Large intestine (tissue), 3 donors: ENCODE data around the gene MYO18B. TPM values are rescaled to one million over a fixed set of nuclear protein-coding genes. Genes with fewer than 3 reads are reported as not detected.

Experiments used
- DNase-seq, 2 donors: peaks; one replicate each; pipeline versions ENCODE4 v3.0.0 to v3.0.0-alpha.2; 2013
- H3K27ac ChIP-seq: one replicate; pipeline ENCODE4 v1.5.1; 2013; ENCODE audit warnings: low read length
- H3K27me3 ChIP-seq: 2 replicates; pipeline ENCODE4 v1.6.1; 2013; ENCODE audit warnings: low read length; ENCODE audit not compliant: control insufficient read depth, insufficient read depth
- H3K36me3 ChIP-seq: 2 replicates; pipeline ENCODE4 v1.6.1; 2013; ENCODE audit warnings: low read length; ENCODE audit not compliant: control insufficient read depth, insufficient read depth
- H3K4me1 ChIP-seq: one replicate; pipeline ENCODE4 v1.6.1; 2013; ENCODE audit warnings: low read length; ENCODE audit not compliant: control insufficient read depth, insufficient read depth
- H3K4me3 ChIP-seq: one replicate; pipeline ENCODE4 v1.5.1; 2013; ENCODE audit warnings: low read length
- H3K9me3 ChIP-seq: one replicate; pipeline ENCODE4 v1.6.1; 2013; ENCODE audit warnings: mild to moderate bottlenecking, low read depth, low read length, moderate library complexity; ENCODE audit not compliant: control insufficient read depth
- WGBS: methylation state at CpG from one replicate; pipeline ENCODE4 v1.1.5; 2013; ENCODE audit warnings: low lambda C conversion rate; ENCODE audit not compliant: insufficient coverage; 5-methylcytosine and 5-hydroxymethylcytosine counted together
- polyA plus RNA-seq: library from polyadenylated mRNA; unstranded; fragments of 120-200 nt; gene quantifications from one replicate; pipeline ENCODE4 v1.2.1, GENCODE V29; 2013

Gene MYO18B
- polyA plus RNA-seq, 1 donor = 0.24 TPM

- no peak for DNase-seq
- no peak overlapping the region for H3K4me3 ChIP-seq
- WGBS = 28% methylated on average over 3 of the region's 8 CpGs
These were observed 33.5 kb downstream of the MYO18B start for GRCh38 chr22:25775531-25775930.

GRCh38 chr22:25777411-25777810, 35.4 kb downstream of the MYO18B start:
- WGBS = no CpG with 5 or more reads among the region's 9 CpGs
- Histone ChIP-seq H3K4me3 (no peak overlapping the region), H3K27ac (no peak overlapping the region), H3K27me3 (peaks cover 5% of the 10 kb centered on the region), H3K9me3 (no peaks in the 10 kb centered on the region), H3K4me1 (no peaks in the 10 kb centered on the region), H3K36me3 (no peaks in the 10 kb centered on the region)
- DNase-seq = no peak

More at GRCh38 chr22:25775531-25775930, 33.5 kb downstream of the MYO18B start:
- Histone ChIP-seq H3K36me3 (no peaks in the 10 kb centered on the region), H3K9me3 (no peaks in the 10 kb centered on the region), H3K27me3 (peaks cover 5% of the 10 kb centered on the region), H3K27ac (no peak overlapping the region), H3K4me1 (no peaks in the 10 kb centered on the region)

DNA sequence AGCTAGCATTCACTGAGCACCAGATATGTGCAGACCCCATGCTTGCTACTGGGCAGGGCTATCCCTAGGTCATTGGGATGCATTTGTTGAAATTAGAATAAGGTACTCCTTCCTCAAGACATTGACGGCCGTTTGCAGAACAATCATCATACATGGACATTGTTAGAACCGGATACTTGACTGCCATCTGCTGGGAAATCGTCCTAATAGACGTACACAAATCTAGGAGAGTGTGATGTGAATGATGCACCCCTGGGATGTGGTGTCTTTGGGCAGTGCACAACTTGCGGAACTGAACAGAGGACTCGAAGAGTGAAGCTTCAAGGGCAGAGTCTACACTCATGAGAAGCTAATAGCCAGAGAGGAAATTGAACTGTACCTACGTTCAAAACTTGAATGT, 35.9 kb downstream of the MYO18B start:
- Histone ChIP-seq H3K4me1 (no peaks in the 10 kb centered on the region), H3K27ac (no peak overlapping the region), H3K4me3 (no peak overlapping the region), H3K27me3 (peaks cover 5% of the 10 kb centered on the region), H3K9me3 (no peaks in the 10 kb centered on the region), H3K36me3 (no peaks in the 10 kb centered on the region)
- no peak for DNase-seq
- no CpG with 5 or more reads among the region's 8 CpGs for WGBS

GRCh38 chr22:25779426-25779825, 37.4 kb downstream of the MYO18B start:
- Histone ChIP-seq H3K36me3 (no peaks in the 10 kb centered on the region), H3K9me3 (no peaks in the 10 kb centered on the region), H3K27ac (no peak overlapping the region), H3K4me1 (no peaks in the 10 kb centered on the region), H3K27me3 (peaks cover 5% of the 10 kb centered on the region), H3K4me3 (no peak overlapping the region)
- DNase-seq = no peak
- WGBS = no CpG with 5 or more reads among the region's 2 CpGs

DNA sequence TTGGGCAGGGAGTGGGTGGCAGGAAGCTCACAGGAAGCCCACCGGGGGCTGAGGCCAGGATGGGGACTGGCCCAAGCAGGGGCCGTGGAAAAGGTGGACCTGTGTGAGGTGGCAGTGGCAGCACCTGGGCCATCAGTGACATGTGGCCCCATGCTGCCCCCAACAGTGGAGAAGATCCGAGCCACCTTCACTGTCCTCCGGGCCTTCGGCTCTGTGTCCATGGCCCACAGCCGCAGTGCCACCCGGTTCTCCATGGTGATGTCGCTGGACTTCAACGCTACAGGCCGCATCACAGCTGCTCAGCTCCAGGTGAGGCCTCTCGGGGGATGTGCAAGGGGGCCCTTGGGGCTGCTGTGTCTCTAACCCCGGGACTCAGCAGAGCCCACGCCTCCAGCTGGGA, 37.9 kb downstream of the MYO18B start:
- no peaks in the 10 kb centered on the region for H3K4me1 ChIP-seq
- WGBS = no CpG with 5 or more reads among the region's 13 CpGs
- H3K27me3 ChIP-seq = peaks cover 5% of the 10 kb centered on the region
- no peaks in the 10 kb centered on the region for H3K36me3 ChIP-seq
- no peak overlapping the region for H3K4me3 ChIP-seq
- no peak overlapping the region for H3K27ac ChIP-seq
- no peaks in the 10 kb centered on the region for H3K9me3 ChIP-seq
- no peak for DNase-seq

DNA sequence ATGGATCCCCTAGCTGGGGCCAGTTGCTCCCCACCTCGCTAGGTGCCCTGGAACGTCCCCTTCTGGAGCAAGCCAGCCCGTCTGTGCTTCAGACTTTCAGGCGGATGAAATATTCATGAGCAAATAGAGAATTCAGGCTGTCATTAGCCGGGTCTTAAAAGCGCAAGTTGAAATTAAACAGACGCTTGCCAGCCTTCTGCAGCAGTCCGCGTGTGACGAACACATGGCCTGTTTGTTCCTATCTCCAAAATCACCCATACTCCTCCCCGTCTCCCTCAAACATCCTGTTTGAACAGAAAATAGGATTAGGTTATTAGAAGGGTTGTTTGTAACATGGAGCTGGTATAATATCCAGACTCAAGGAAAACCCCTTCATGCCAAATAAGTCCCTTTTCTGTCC, 38.7 kb downstream of the MYO18B start:
- Histone ChIP-seq H3K36me3 (no peaks in the 10 kb centered on the region), H3K27ac (no peak overlapping the region), H3K4me1 (no peaks in the 10 kb centered on the region), H3K9me3 (no peaks in the 10 kb centered on the region), H3K4me3 (no peak overlapping the region), H3K27me3 (peaks cover 2% of the 10 kb centered on the region)
- no CpG with 5 or more reads among the region's 11 CpGs for WGBS
- DNase-seq = peak in 1 of 2 donors; percentile 20

GRCh38 chr22:25781801-25782200, 39.8 kb downstream of the MYO18B start:
- Histone ChIP-seq H3K36me3 (no peaks in the 10 kb centered on the region), H3K4me3 (no peak overlapping the region), H3K27ac (no peak overlapping the region), H3K9me3 (no peaks in the 10 kb centered on the region), H3K4me1 (no peaks in the 10 kb centered on the region), H3K27me3 (peaks cover 2% of the 10 kb centered on the region)
- no CpG with 5 or more reads among the region's 8 CpGs for WGBS
- DNase-seq = peak in 1 of 2 donors; percentile 24

DNA sequence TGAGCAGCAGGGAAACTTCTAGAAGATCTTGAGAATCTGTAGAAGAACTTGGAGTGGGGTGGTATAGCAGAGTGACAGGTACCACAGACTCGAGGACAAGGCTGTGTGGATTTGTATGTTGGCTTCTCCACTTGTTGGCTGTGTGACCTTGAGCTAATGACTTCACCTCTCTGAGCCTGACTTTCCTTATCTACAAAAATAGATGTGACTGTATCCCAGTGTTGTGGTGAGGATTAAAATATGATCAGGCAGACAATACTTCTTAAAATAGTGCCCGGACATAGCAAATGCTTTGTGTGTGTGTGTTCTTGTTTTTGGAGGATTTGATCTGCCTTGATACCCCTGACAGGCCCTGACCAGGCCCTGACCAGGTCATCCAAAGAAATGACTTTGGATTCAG, 40.8 kb downstream of the MYO18B start:
- Histone ChIP-seq H3K36me3 (no peaks in the 10 kb centered on the region), H3K9me3 (no peaks in the 10 kb centered on the region), H3K27ac (no peak overlapping the region), H3K27me3 (no peaks in the 10 kb centered on the region), H3K4me3 (no peak overlapping the region), H3K4me1 (no peaks in the 10 kb centered on the region)
- DNase-seq = no peak
- WGBS = no CpG with 5 or more reads among the region's 2 CpGs

DNA sequence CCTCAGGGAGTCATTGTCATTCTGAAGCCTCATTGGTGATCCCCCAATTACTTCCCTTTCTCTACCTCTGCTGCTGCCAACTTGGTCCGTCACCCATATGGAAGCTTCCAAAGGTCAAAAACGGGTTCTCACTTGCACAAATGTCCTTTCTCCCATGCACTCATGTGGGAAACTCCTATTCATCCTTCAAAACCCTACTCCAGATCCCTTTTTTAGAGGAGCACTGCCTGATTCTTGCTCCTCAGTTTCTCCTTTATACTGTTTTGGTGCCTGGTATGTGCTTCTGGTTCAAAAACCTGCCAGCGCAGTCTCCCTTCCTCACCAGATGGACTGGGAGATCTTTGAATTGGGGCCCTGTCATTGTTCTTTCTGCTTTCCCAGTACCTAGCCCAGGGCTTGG, 41.9 kb downstream of the MYO18B start:
- H3K27ac ChIP-seq = no peak overlapping the region
- H3K27me3 ChIP-seq = no peaks in the 10 kb centered on the region
- H3K36me3 ChIP-seq = no peaks in the 10 kb centered on the region
- H3K4me3 ChIP-seq = no peak overlapping the region
- no peak for DNase-seq
- WGBS = 86% methylated on average over 2 of the region's 3 CpGs
- H3K9me3 ChIP-seq = no peaks in the 10 kb centered on the region
- no peaks in the 10 kb centered on the region for H3K4me1 ChIP-seq

DNA sequence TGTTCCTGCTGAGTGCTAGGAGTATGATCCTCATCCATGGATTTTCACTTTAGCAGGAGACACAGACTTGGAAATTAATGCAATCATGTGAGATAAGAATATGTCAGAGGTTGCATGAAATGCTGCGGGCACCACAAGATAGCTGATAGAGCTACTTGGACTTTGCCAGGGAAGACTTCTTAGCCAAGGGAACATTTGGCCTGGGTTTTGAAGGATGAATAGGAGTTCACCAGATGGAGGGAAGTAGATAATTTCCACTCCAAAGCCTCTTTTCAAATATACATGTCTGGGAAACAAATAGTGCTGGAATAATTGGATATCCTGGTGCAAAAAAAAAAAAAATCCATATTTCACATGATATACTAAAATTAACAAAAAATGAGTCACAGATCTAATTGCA, 44.2 kb downstream of the MYO18B start:
- no CpG with 5 or more reads among the region's 1 CpG for WGBS
- no peaks in the 10 kb centered on the region for H3K36me3 ChIP-seq
- no peak for DNase-seq
- no peak overlapping the region for H3K4me3 ChIP-seq
- no peak overlapping the region for H3K27ac ChIP-seq
- H3K4me1 ChIP-seq = no peaks in the 10 kb centered on the region
- H3K27me3 ChIP-seq = no peaks in the 10 kb centered on the region
- H3K9me3 ChIP-seq = no peaks in the 10 kb centered on the region

- Histone ChIP-seq H3K4me3 (no peak overlapping the region), H3K27ac (no peak overlapping the region), H3K4me1 (no peaks in the 10 kb centered on the region), H3K9me3 (no peaks in the 10 kb centered on the region), H3K36me3 (no peaks in the 10 kb centered on the region), H3K27me3 (no peaks in the 10 kb centered on the region)
- 100% methylated on average over 1 of the region's 5 CpGs for WGBS
- DNase-seq = no peak
These were observed 49.6 kb downstream of the MYO18B start for GRCh38 chr22:25791556-25791955.
